ENCODE results near the gene OTOA. TPM values are rescaled to one million over a fixed set of nuclear protein-coding genes. Genes with fewer than 3 reads are reported as not detected.

Gene OTOA
- total and polyA plus RNA-seq, 2 donors (not counting 3 experiments of a cell fraction or from before 2014, with no cell fraction given): 0.22 TPM; not detected in 1

DNA sequence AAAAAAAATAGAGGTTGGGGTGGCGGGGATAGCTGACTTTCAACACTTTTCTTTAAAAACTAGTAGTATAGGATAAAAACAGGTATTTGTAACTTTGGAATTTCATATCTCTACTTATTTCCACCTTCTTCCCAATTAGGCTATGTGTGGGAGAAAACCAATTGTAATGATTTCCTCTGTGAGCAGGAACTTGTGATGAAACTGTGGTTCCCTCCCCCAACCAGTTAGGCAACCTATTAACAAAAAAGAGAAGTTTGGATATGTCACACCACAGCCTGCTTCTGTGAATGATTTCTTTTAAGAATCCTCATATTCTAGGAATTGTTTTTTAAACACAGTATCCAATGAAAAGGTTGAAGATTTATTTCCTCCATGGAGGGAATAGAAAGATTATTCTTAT, 13.2 kb upstream of the OTOA start:
- Histone ChIP-seq H3K36me3 (ENCODE audit: control insufficient read depth in 2 of 2, extremely low read depth in 1 of 2, insufficient read depth in 2 of 2, low read length in 2 of 2) (no peaks in the 10 kb centered on the region), H2AFZ (ENCODE audit: low read depth, low read length) (no peak overlapping the region), H3K27me3 (ENCODE audit: control insufficient read depth in 2 of 2, insufficient read depth in 2 of 2, low read length in 2 of 2) (no peaks in the 10 kb centered on the region), H3K79me2 (ENCODE audit: control insufficient read depth, insufficient read depth, low read length) (peaks cover 16% of the 10 kb centered on the region), H4K20me1 (replicated peaks; ENCODE audit: control insufficient read depth, extremely low read depth, insufficient read depth, low read length) (no peaks in the 10 kb centered on the region), H3K27ac (ENCODE audit: insufficient read depth, low read depth, low read length) (no peak overlapping the region), H3K9me1 (replicated peaks; ENCODE audit: control insufficient read depth, extremely low read depth, insufficient read depth, low read length) (no peaks in the 10 kb centered on the region), H3K9me3 (replicated peaks; ENCODE audit: control insufficient read depth, insufficient read depth, low read length) (no peaks in the 10 kb centered on the region), H3K4me3 (replicated peaks in 1 of 3; ENCODE audit: insufficient read depth in 1 of 3, low read depth in 1 of 3, low read length in 3 of 3) (no peak overlapping the region), H3K4me1 (ENCODE audit: control insufficient read depth, extremely low read depth, insufficient read depth, low read length) (peaks cover 15% of the 10 kb centered on the region), H3K4me2 (ENCODE audit: insufficient read depth, low read length) (no peak overlapping the region), H3K9ac (replicated peaks; ENCODE audit: extremely low read depth, insufficient read depth, low read length) (no peak overlapping the region)
- no peak for DNase-seq (ENCODE audit: low read depth, low spot score)
- intact Hi-C loops (cut with micrococcal nuclease) (no loop called here), dilution Hi-C loops (cut with MboI; ENCODE audit: extremely low pct_ligation_motif_present, low sequenced_read_pairs) (no loop called here)
- ChIA-PET POLR2A (no interaction called here), CTCF (interaction anchor here (0.9 to 3.0 kb wide), 3 partner anchors 10 to 57 kb away, joined by 3 to 8 read pairs (median 3); no protein-coding TSS in a partner anchor)
- no TSS peak for BruUV-seq (replicated peaks)
- TF ChIP-seq POLR2A (IDR thresholded peaks at IDR 0.05; ENCODE audit: low read depth, low read length) (no peak), FOS (IDR thresholded peaks at IDR 0.05; ENCODE audit: borderline replicate concordance, insufficient read depth, low read length) (no peak), MYC (IDR thresholded peaks at IDR 0.05; ENCODE audit: low read depth, low read length) (no peak), EZH2 (IDR thresholded peaks at IDR 0.05; ENCODE audit: borderline replicate concordance, low read depth, low read length, severe bottlenecking) (no peak), GATA2 (IDR thresholded peaks at IDR 0.05; ENCODE audit: insufficient read depth, insufficient read length, low read depth, low read length) (no peak), JUN (IDR thresholded peaks at IDR 0.05; ENCODE audit: borderline replicate concordance, insufficient read depth, insufficient read length, low read depth) (no peak), POLR2AphosphoS5 (IDR thresholded peaks at IDR 0.05; ENCODE audit: insufficient read depth, low read depth, low read length) (no peak)
- TF ChIP-seq, protein P1, sequence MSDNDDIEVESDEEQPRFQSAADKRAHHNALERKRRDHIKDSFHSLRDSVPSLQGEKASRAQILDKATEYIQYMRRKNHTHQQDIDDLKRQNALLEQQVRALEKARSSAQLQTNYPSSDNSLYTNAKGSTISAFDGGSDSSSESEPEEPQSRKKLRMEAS (IDR thresholded peaks at IDR 0.05; ENCODE audit: insufficient read depth, insufficient read length): no peak
- FAIRE-seq: no peak

DNA sequence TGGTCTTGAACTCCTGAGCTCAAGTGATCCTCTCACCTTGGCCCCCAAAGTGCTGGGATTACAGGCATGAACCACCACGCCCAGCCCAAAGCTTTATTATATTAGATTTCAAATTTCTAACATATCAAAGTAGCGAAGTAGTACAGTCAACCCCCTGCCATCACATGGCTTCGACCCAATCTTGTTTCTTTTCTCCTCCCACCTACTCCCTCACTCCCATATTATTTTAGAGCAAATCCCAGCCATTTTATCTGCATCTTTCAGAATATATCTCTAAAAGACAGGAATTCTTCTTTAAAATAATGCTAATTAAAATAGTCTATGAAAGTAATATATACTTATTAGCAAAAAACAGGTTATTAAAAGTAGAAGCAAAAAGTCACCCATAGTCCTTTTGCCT, 12.3 kb upstream of the OTOA start:
- Histone ChIP-seq H3K36me3 (ENCODE audit: control insufficient read depth in 2 of 2, extremely low read depth in 1 of 2, insufficient read depth in 2 of 2, low read length in 2 of 2) (peaks cover 0 to 2% of the 10 kb centered on the region in 2 experiments), H4K20me1 (replicated peaks; ENCODE audit: control insufficient read depth, extremely low read depth, insufficient read depth, low read length) (no peaks in the 10 kb centered on the region), H3K27ac (ENCODE audit: insufficient read depth, low read depth, low read length) (no peak overlapping the region), H3K27me3 (ENCODE audit: control insufficient read depth in 2 of 2, insufficient read depth in 2 of 2, low read length in 2 of 2) (no peaks in the 10 kb centered on the region), H3K4me1 (ENCODE audit: control insufficient read depth, extremely low read depth, insufficient read depth, low read length) (peaks cover 6% of the 10 kb centered on the region), H3K9ac (replicated peaks; ENCODE audit: extremely low read depth, insufficient read depth, low read length) (no peak overlapping the region), H2AFZ (ENCODE audit: low read depth, low read length) (no peak overlapping the region), H3K79me2 (ENCODE audit: control insufficient read depth, insufficient read depth, low read length) (peaks cover 12% of the 10 kb centered on the region), H3K4me2 (ENCODE audit: insufficient read depth, low read length) (no peak overlapping the region), H3K9me1 (replicated peaks; ENCODE audit: control insufficient read depth, extremely low read depth, insufficient read depth, low read length) (no peaks in the 10 kb centered on the region), H3K9me3 (replicated peaks; ENCODE audit: control insufficient read depth, insufficient read depth, low read length) (no peaks in the 10 kb centered on the region), H3K4me3 (replicated peaks in 1 of 3; ENCODE audit: insufficient read depth in 1 of 3, low read depth in 1 of 3, low read length in 3 of 3) (no peak overlapping the region)
- BruUV-seq (replicated peaks): no TSS peak
- dilution Hi-C loops (cut with MboI; ENCODE audit: extremely low pct_ligation_motif_present, low sequenced_read_pairs): no loop called here
- no peak for FAIRE-seq
- ChIA-PET POLR2A (no interaction called here), CTCF (interaction anchor here (0.9 to 3.0 kb wide), 3 partner anchors 11 to 67 kb away, joined by 3 to 8 read pairs (median 3); no protein-coding TSS in a partner anchor)
- intact Hi-C loops (cut with micrococcal nuclease): no loop called here
- TF ChIP-seq EZH2 (IDR thresholded peaks at IDR 0.05; ENCODE audit: borderline replicate concordance, low read depth, low read length, severe bottlenecking) (no peak), POLR2A (IDR thresholded peaks at IDR 0.05; ENCODE audit: low read depth, low read length) (no peak), MYC (IDR thresholded peaks at IDR 0.05; ENCODE audit: low read depth, low read length) (no peak), POLR2AphosphoS5 (IDR thresholded peaks at IDR 0.05; ENCODE audit: insufficient read depth, low read depth, low read length) (no peak), JUN (IDR thresholded peaks at IDR 0.05; ENCODE audit: borderline replicate concordance, insufficient read depth, insufficient read length, low read depth) (no peak), GATA2 (IDR thresholded peaks at IDR 0.05; ENCODE audit: insufficient read depth, insufficient read length, low read depth, low read length) (no peak), FOS (IDR thresholded peaks at IDR 0.05; ENCODE audit: borderline replicate concordance, insufficient read depth, low read length) (no peak)
- TF ChIP-seq, protein P1 (IDR thresholded peaks at IDR 0.05; ENCODE audit: insufficient read depth, insufficient read length): no peak
- TF ChIP-seq, protein P2, sequence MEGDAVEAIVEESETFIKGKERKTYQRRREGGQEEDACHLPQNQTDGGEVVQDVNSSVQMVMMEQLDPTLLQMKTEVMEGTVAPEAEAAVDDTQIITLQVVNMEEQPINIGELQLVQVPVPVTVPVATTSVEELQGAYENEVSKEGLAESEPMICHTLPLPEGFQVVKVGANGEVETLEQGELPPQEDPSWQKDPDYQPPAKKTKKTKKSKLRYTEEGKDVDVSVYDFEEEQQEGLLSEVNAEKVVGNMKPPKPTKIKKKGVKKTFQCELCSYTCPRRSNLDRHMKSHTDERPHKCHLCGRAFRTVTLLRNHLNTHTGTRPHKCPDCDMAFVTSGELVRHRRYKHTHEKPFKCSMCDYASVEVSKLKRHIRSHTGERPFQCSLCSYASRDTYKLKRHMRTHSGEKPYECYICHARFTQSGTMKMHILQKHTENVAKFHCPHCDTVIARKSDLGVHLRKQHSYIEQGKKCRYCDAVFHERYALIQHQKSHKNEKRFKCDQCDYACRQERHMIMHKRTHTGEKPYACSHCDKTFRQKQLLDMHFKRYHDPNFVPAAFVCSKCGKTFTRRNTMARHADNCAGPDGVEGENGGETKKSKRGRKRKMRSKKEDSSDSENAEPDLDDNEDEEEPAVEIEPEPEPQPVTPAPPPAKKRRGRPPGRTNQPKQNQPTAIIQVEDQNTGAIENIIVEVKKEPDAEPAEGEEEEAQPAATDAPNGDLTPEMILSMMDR (IDR thresholded peaks at IDR 0.05; ENCODE audit: extremely low read depth in 1 of 2, insufficient read depth in 1 of 2, low read depth in 1 of 2, low read length in 2 of 2): no peak
- DNase-seq (ENCODE audit: low read depth, low spot score): no peak

All from endothelial cell of umbilical vein (primary cell).